K562 (cell line): ENCODE results near the gene KLHL34. TPM values are rescaled to one million over a fixed set of nuclear protein-coding genes. Genes with fewer than 3 reads are reported as not detected.

ENCODE experiments used
- ATAC-seq: fragments of 200-7000 bp; cut with Tn5 transposase; 3 replicates; pipeline ENCODE4 v1.9.1; 2020; ENCODE audit warnings: moderate library complexity
- BruUV-seq: library from RNA; stranded (reverse); fragments of 400-500 nt; replicated peaks from 2 replicates; lab custom pipeline; 2021; lab: Mats Ljungman, UMichigan
- CTCF ChIA-PET: fragments of 300-600 bp; formaldehyde crosslinking; extraction: SDS; loops from one replicate; lab custom pipeline; 2021; ENCODE audit warnings: low intra/inter-chr PET ratio; lab: Yijun Ruan, JAX
- POLR2A ChIA-PET: fragments of 300-600, 350-650 bp; sonication (Branson Sonifier 250); formaldehyde crosslinking; extraction: SDS; loops from one replicate; lab custom pipeline; 2021; ENCODE audit warnings: antibody characterized with exemption, inconsistent platforms; lab: Yijun Ruan, JAX
- DNase-seq, 4 experiments: peaks; one replicate each; pipeline versions ENCODE4 v3.0.0 to v3.0.0-alpha.2; 2011 to 2018; ENCODE audit warnings: low spot score in 3 of 4, mixed read lengths in 3 of 4; ENCODE audit errors: extremely low read depth in 1 of 4
- FAIRE-seq: peaks from 2 replicates; lab custom pipeline; 2011; peaks lifted over from hg19 to GRCh38; lab: Jason Lieb, UNC
- H2AFZ ChIP-seq: 2 replicates; pipeline ENCODE4 v1.6.0; 2011; ENCODE audit warnings: low read depth, low read length, control low read depth, inconsistent platforms
- H3K27ac ChIP-seq: fragments of 200-600 bp; 3 replicates; pipeline ENCODE4 v1.8.0; 2011; ENCODE audit warnings: low read depth, mild to moderate bottlenecking, control low read depth, inconsistent platforms, low read length, moderate library complexity, mixed read lengths; ENCODE audit errors: extremely low read depth
- H3K27me3 ChIP-seq, 2 experiments: fragments of 300-600 bp in 1 of 2; 2 replicates in 1 of 2; 3 replicates in 1 of 2; pipeline versions ENCODE4 v1.6.0 to v1.8.0; 2011; ENCODE audit warnings: inconsistent platforms in 2 of 2, low read length in 2 of 2, mild to moderate bottlenecking in 1 of 2, mixed read lengths in 1 of 2, moderate library complexity in 1 of 2; ENCODE audit not compliant: control insufficient read depth in 2 of 2, insufficient read depth in 2 of 2
- H3K36me3 ChIP-seq: fragments of 300-600 bp; 3 replicates; pipeline ENCODE4 v1.8.0; 2011; ENCODE audit warnings: mild to moderate bottlenecking, low read length, inconsistent platforms; ENCODE audit not compliant: control insufficient read depth, insufficient read depth
- H3K4me1 ChIP-seq, 2 experiments: fragments of 200-600 bp in 1 of 2; replicated peaks in 1 of 2; 2 replicates in 1 of 2; 3 replicates in 1 of 2; pipeline versions ENCODE4 v1.5.1 to v1.8.0; 2011; ENCODE audit warnings: inconsistent platforms in 2 of 2, low read length in 2 of 2, mild to moderate bottlenecking in 1 of 2, mixed read lengths in 1 of 2, moderate library complexity in 1 of 2; ENCODE audit not compliant: control insufficient read depth in 2 of 2, insufficient read depth in 2 of 2
- H3K4me2 ChIP-seq: 2 replicates; pipeline ENCODE4 v1.6.1; 2011; ENCODE audit warnings: low read length, control low read depth, inconsistent platforms, mixed read lengths; ENCODE audit not compliant: insufficient read depth
- H3K4me3 ChIP-seq: fragments of 200-600 bp; sonication (generic), shearing (Covaris generic); 2 replicates; pipeline ENCODE4 v1.5.1; 2016; ENCODE audit warnings: control low read depth, inconsistent platforms
- H3K79me2 ChIP-seq: fragments of 200-600 bp; 3 replicates; pipeline ENCODE4 v1.8.0; 2011; ENCODE audit warnings: low read length, inconsistent platforms; ENCODE audit not compliant: control insufficient read depth, insufficient read depth
- H3K9ac ChIP-seq, 2 experiments: 2 replicates each; pipeline versions ENCODE4 v1.6.0 to v1.6.1; 2011; ENCODE audit warnings: low read depth in 2 of 2, low read length in 2 of 2, control low read depth in 1 of 2, inconsistent platforms in 1 of 2, mild to moderate bottlenecking in 1 of 2, mixed read lengths in 1 of 2; ENCODE audit not compliant: insufficient read depth in 1 of 2
- H3K9me1 ChIP-seq: one replicate; pipeline ENCODE4 v1.6.0; 2011; ENCODE audit warnings: inconsistent platforms, mild to moderate bottlenecking, low read length, moderate library complexity; ENCODE audit not compliant: control insufficient read depth, insufficient read depth
- H3K9me3 ChIP-seq: replicated peaks from 2 replicates; pipeline ENCODE4 v1.5.1; 2011; ENCODE audit warnings: low read depth, low read length, inconsistent platforms; ENCODE audit not compliant: control insufficient read depth, insufficient read depth
- H4K20me1 ChIP-seq: replicated peaks from 2 replicates; pipeline ENCODE4 v1.6.1; 2011; ENCODE audit warnings: low read length, inconsistent platforms, mixed read lengths; ENCODE audit not compliant: control insufficient read depth, insufficient read depth
- BMI1 ChIP-seq: fragments of 150-350 bp; IDR thresholded peaks from 2 replicates; pipeline ENCODE4 v1.6.1; 2014; ENCODE audit warnings: low read length
- DIDO1 ChIP-seq: fragments of 450-650 bp; IDR thresholded peaks from 2 replicates; pipeline ENCODE4 v1.6.1; 2016; ENCODE audit warnings: low read depth, missing biosample characterization, missing genetic modification characterization
- HDAC8 ChIP-seq: fragments of 450-650 bp; IDR thresholded peaks from 2 replicates; pipeline ENCODE4 v1.6.1; 2016; ENCODE audit warnings: mild to moderate bottlenecking, missing genetic modification characterization, moderate library complexity, missing compliant biosample characterization
- MYNN ChIP-seq, 2 experiments: sonication (generic); formaldehyde crosslinking in 1 of 2; IDR thresholded peaks; 2 replicates each; pipeline versions ENCODE4 v1.5.0 to v1.6.1; 2016 to 2020; ENCODE audit warnings: antibody characterized with exemption in 1 of 2, missing genetic modification reagents in 1 of 2
- RBM34 ChIP-seq: fragments of 200-400 bp; formaldehyde crosslinking; IDR thresholded peaks from 2 replicates; pipeline ENCODE4 v1.6.1; 2018; ENCODE audit warnings: low read length, borderline replicate concordance; ENCODE audit not compliant: insufficient read depth
- TEAD2 ChIP-seq: fragments of 450-650 bp; IDR thresholded peaks from 2 replicates; pipeline ENCODE4 v1.6.1; 2016; ENCODE audit warnings: missing genetic modification characterization, control low read depth, missing compliant biosample characterization
- TRIM28 ChIP-seq: fragments of 450-650 bp; IDR thresholded peaks from 2 replicates; pipeline ENCODE4 v1.6.1; 2017
- ZNF668 ChIP-seq: fragments of 250-450 bp; sonication (Bioruptor Pico); IDR thresholded peaks from 2 replicates; pipeline ENCODE4 v1.8.0; 2022; ENCODE audit warnings: mild to moderate bottlenecking, inconsistent platforms
- ZNF785 ChIP-seq: fragments of 250-450 bp; sonication (Bioruptor Pico); IDR thresholded peaks from 2 replicates; pipeline ENCODE4 v1.4.0; 2020; ENCODE audit warnings: mild to moderate bottlenecking
- in situ Hi-C: fragments of 300-500 bp; cut with MboI; formaldehyde crosslinking; loops from 4 replicates; pipeline ENCODE4 v1.15.0; 2018; ENCODE audit warnings: inconsistent platforms, mixed read lengths
- intact Hi-C: fragments of 100-400 bp; cut with micrococcal nuclease; formaldehyde crosslinking; loops from 2 replicates; pipeline ENCODE4 v1.14.2; 2022
- polyA plus RNA-seq, 8 experiments: library from polyadenylated mRNA; depleted of rRNA in 4 of 8; stranded (reverse) in 5 of 8; unstranded in 3 of 8; fragments of >200 nt; fragmentation: Nextera tagmentation in 2 of 8; fragmentation: Illumina TruSeq in 1 of 8; extraction: Ambion mirVana in 2 of 8; extraction: Trizol in 1 of 8; gene quantifications; 2 replicates each; pipeline versions ENCODE4 v1.2.1 to v1.2.3, GENCODE V29; 2011 to 2014; ENCODE audit warnings: inconsistent platforms in 1 of 8, missing spikeins in 1 of 8
- total RNA-seq, 7 experiments: library from RNA; depleted of rRNA in 6 of 7; stranded (reverse); fragments of >200 nt in 6 of 7; fragmentation: Illumina TruSeq in 2 of 7; extraction: Trizol in 2 of 7; gene quantifications; 2 replicates each; pipeline versions ENCODE4 v1.2.1 to v1.2.3, GENCODE V29; 2011 to 2021; ENCODE audit warnings: low replicate concordance in 1 of 7

The KLHL34 gene
- total and polyA plus RNA-seq, 9 of the 15 experiments (the other 6 are each of a cell fraction or from before 2014, with no cell fraction given), result not detected

GRCh38 chrX:21623778-21624501 lies 34.2 kb downstream of the KLHL34 start:
- no peaks in the 10 kb centered on the region for H3K4me1 ChIP-seq
- intact Hi-C loops (no loop called here), in situ Hi-C loops (no loop called here)
- POLR2A ChIA-PET, result no interaction called here
- H3K4me3 ChIP-seq, result no peak overlapping the region
- H3K79me2 ChIP-seq, result no peaks in the 10 kb centered on the region
- no peak overlapping the region for H3K27ac ChIP-seq
- no peaks in the 10 kb centered on the region for H3K27me3 ChIP-seq
- CTCF ChIA-PET, result no interaction called here
- H3K9me3 ChIP-seq, result no peaks in the 10 kb centered on the region
- H3K4me2 ChIP-seq, result no peak overlapping the region
- no peaks in the 10 kb centered on the region for H3K36me3 ChIP-seq
- BruUV-seq, result no TSS peak
- H3K9me1 ChIP-seq, result no peaks in the 10 kb centered on the region
- no peak overlapping the region for H2AFZ ChIP-seq
- ATAC-seq (no peak), DNase-seq (no peak), FAIRE-seq (no peak)
- no peak overlapping the region for H3K9ac ChIP-seq
- TF ChIP-seq TRIM28, result no peak
- no peak for TF ChIP-seq HDAC8 (tag)
- no peak for TF ChIP-seq TEAD2 (tag)
- no peak for TF ChIP-seq RBM34
- TF ChIP-seq ZNF668 (CRISPR knock-in tag), result no peak
- no peak for TF ChIP-seq ZNF785 (CRISPR knock-in tag)
- TF ChIP-seq MYNN (IDR thresholded peaks at IDR 0.05), result no peak
- no peak for TF ChIP-seq MYNN (CRISPR knock-in tag; IDR thresholded peaks at IDR 0.05)
- TF ChIP-seq BMI1, result no peak
- no peak for TF ChIP-seq DIDO1 (tag)
- no peaks in the 10 kb centered on the region for H4K20me1 ChIP-seq
